SK-N-SH (cell line): ENCODE data around the gene LYSMD4. TPM values are rescaled to one million over a fixed set of nuclear protein-coding genes. Genes with fewer than 3 reads are reported as not detected.

Source experiments
- CTCF ChIA-PET: fragments of 300-600, 350-600 bp; formaldehyde crosslinking; extraction: SDS; loops from one replicate; lab custom pipeline; 2021; lab: Yijun Ruan, JAX
- POLR2A ChIA-PET: fragments of 350-600 bp; sonication (Branson Sonifier 250); formaldehyde crosslinking; extraction: SDS; loops from one replicate; lab custom pipeline; 2020; ENCODE audit warnings: antibody characterized with exemption, inconsistent platforms; lab: Yijun Ruan, JAX
- DNase-seq: peaks from one replicate; pipeline ENCODE4 v3.0.0; 2012
- H2AFZ ChIP-seq: fragments of 200-600 bp; sonication (generic); 2 replicates; pipeline ENCODE4 v1.8.1; 2016; ENCODE audit warnings: antibody characterized with exemption, mild to moderate bottlenecking, low read depth
- H3F3A ChIP-seq: fragments of 200-600 bp; sonication (generic); replicated peaks from 2 replicates; pipeline ENCODE3; 2016; ENCODE audit warnings: antibody characterized with exemption, mild to moderate bottlenecking; ENCODE audit not compliant: insufficient read depth
- H3K27ac ChIP-seq, 2 experiments: fragments of 200-500 bp in 1 of 2; fragments of 200-600 bp in 1 of 2; sonication (Bioruptor generic) in 1 of 2; sonication (generic), shearing (Covaris generic) in 1 of 2; 2 replicates each; pipeline versions ENCODE4 v1.5.1 to v1.6.1; 2014 to 2016; ENCODE audit warnings: low read depth in 2 of 2, inconsistent platforms in 1 of 2, low read length in 1 of 2, mild to moderate bottlenecking in 1 of 2, mixed read lengths in 1 of 2
- H3K27me3 ChIP-seq: fragments of 200-600 bp; sonication (generic), shearing (Covaris generic); 2 replicates; pipeline ENCODE4 v1.6.1; 2016; ENCODE audit warnings: mixed run types; ENCODE audit not compliant: insufficient read depth
- H3K36me3 ChIP-seq, 2 experiments: fragments of 200-500 bp in 1 of 2; fragments of 200-600 bp in 1 of 2; sonication (Bioruptor generic) in 1 of 2; sonication (generic) in 1 of 2; replicated peaks in 1 of 2; 2 replicates each; pipeline versions ENCODE3 to v1.5.1; 2014 to 2016; ENCODE audit warnings: low read length in 1 of 2, mild to moderate bottlenecking in 1 of 2; ENCODE audit not compliant: insufficient read depth in 2 of 2, control insufficient read depth in 1 of 2
- H3K4me1 ChIP-seq, 2 experiments: fragments of 200-500 bp in 1 of 2; fragments of 200-600 bp in 1 of 2; sonication (Bioruptor generic) in 1 of 2; sonication (generic), shearing (Covaris generic) in 1 of 2; 2 replicates each; pipeline versions ENCODE4 v1.5.1 to v1.6.1; 2014 to 2016; ENCODE audit warnings: low read depth in 1 of 2, low read length in 1 of 2, mixed run types in 1 of 2; ENCODE audit not compliant: insufficient read depth in 2 of 2, control insufficient read depth in 1 of 2
- H3K4me2 ChIP-seq: fragments of 200-600 bp; sonication (generic), shearing (Covaris generic); 2 replicates; pipeline ENCODE4 v1.6.1; 2017; ENCODE audit warnings: mixed run types
- H3K4me3 ChIP-seq, 2 experiments: fragments of 200-500 bp in 1 of 2; fragments of 200-600 bp in 1 of 2; sonication (Bioruptor generic) in 1 of 2; sonication (generic), shearing (Covaris generic) in 1 of 2; 2 replicates each; pipeline versions ENCODE4 v1.5.1 to v1.8.1; 2014 to 2016; ENCODE audit warnings: low read depth in 2 of 2, inconsistent platforms in 1 of 2, low read length in 1 of 2, mild to moderate bottlenecking in 1 of 2, mixed read lengths in 1 of 2, moderate library complexity in 1 of 2
- H3K79me2 ChIP-seq: fragments of 200-600 bp; sonication (generic); 2 replicates; pipeline ENCODE4 v1.8.1; 2017; ENCODE audit warnings: mild to moderate bottlenecking; ENCODE audit not compliant: insufficient read depth
- H3K9ac ChIP-seq: fragments of 200-600 bp; sonication (generic); 2 replicates; pipeline ENCODE4 v1.6.1; 2017; ENCODE audit warnings: mixed run types
- H3K9me2 ChIP-seq: fragments of 200-600 bp; sonication (generic); 2 replicates; pipeline ENCODE4 v1.6.1; 2017; ENCODE audit warnings: mixed run types
- H3K9me3 ChIP-seq: fragments of 200-600 bp; sonication (generic); 2 replicates; pipeline ENCODE4 v1.6.1; 2017; ENCODE audit warnings: mixed run types, mild to moderate bottlenecking, moderate library complexity
- H4K20me1 ChIP-seq: fragments of 200-600 bp; sonication (generic); 2 replicates; pipeline ENCODE4 v1.6.1; 2017; ENCODE audit warnings: mild to moderate bottlenecking, mixed run types; ENCODE audit not compliant: insufficient read depth
- CHD2 ChIP-seq: fragments of 150-350 bp; IDR thresholded peaks from 2 replicates; pipeline ENCODE4 v1.6.1; 2018; ENCODE audit warnings: low read length; ENCODE audit not compliant: partially characterized antibody
- ELF1 ChIP-seq: IDR thresholded peaks from 2 replicates; pipeline ENCODE4 v1.4.0; 2012
- EP300 ChIP-seq, 2 experiments: IDR thresholded peaks; 2 replicates each; pipeline versions ENCODE4 v1.4.0 to v1.6.1; 2012; ENCODE audit warnings: borderline replicate concordance in 1 of 2, low read depth in 1 of 2, low read length in 1 of 2
- EZH2phosphoT487 ChIP-seq: fragments of 200-600 bp; sonication (generic); IDR thresholded peaks from 2 replicates; pipeline ENCODE4 v1.6.1; 2017; ENCODE audit warnings: low read depth, mixed run types, mild to moderate bottlenecking, antibody characterized with exemption, moderate library complexity, borderline replicate concordance
- GABPA ChIP-seq: IDR thresholded peaks from 2 replicates; pipeline ENCODE4 v1.4.0; 2012; ENCODE audit warnings: low read depth, mild to moderate bottlenecking
- GATA2 ChIP-seq: sonication (generic); formaldehyde crosslinking; IDR thresholded peaks from 2 replicates; pipeline ENCODE4 v1.5.0; 2020; ENCODE audit warnings: mild to moderate bottlenecking, missing genetic modification reagents
- JUND ChIP-seq: IDR thresholded peaks from 2 replicates; pipeline ENCODE4 v1.4.0; 2012
- MAX ChIP-seq: IDR thresholded peaks from 2 replicates; pipeline ENCODE4 v1.4.0; 2012; ENCODE audit warnings: low read depth
- MXI1 ChIP-seq: IDR thresholded peaks from 2 replicates; pipeline ENCODE4 v1.6.1; 2012; ENCODE audit warnings: mild to moderate bottlenecking, low read depth, low read length, improper control_type of control experiment
- NFIC ChIP-seq: IDR thresholded peaks from 2 replicates; pipeline ENCODE4 v1.4.0; 2012; ENCODE audit warnings: borderline replicate concordance
- POLR2AphosphoS5 ChIP-seq: IDR thresholded peaks from 2 replicates; pipeline ENCODE4 v1.6.1; 2012; ENCODE audit warnings: low read depth, low read length
- RAD21 ChIP-seq: IDR thresholded peaks from 2 replicates; pipeline ENCODE4 v1.6.1; 2012; ENCODE audit warnings: mild to moderate bottlenecking, low read length
- RCOR1 ChIP-seq: fragments of 150-350 bp; IDR thresholded peaks from 2 replicates; pipeline ENCODE4 v1.6.1; 2017; ENCODE audit warnings: antibody characterized with exemption, low read length
- REST ChIP-seq: IDR thresholded peaks from 2 replicates; pipeline ENCODE4 v1.6.1; 2012; ENCODE audit warnings: mild to moderate bottlenecking, low read depth, low read length, moderate library complexity
- RXRA ChIP-seq: IDR thresholded peaks from 2 replicates; pipeline ENCODE4 v1.4.0; 2012; ENCODE audit warnings: low read depth, mild to moderate bottlenecking, borderline replicate concordance
- TAF1 ChIP-seq: IDR thresholded peaks from 2 replicates; pipeline ENCODE4 v1.6.1; 2012; ENCODE audit warnings: low read depth, mild to moderate bottlenecking, low read length, moderate library complexity, borderline replicate concordance
- TCF12 ChIP-seq: IDR thresholded peaks from 2 replicates; pipeline ENCODE4 v1.4.0; 2012
- WGBS: methylation state at CpG from one replicate; pipeline ENCODE4 v1.1.6; 2017; ENCODE audit warnings: low lambda C conversion rate; 5-methylcytosine and 5-hydroxymethylcytosine counted together
- polyA plus RNA-seq, 3 experiments: library from polyadenylated mRNA; depleted of rRNA; stranded (reverse); fragments of >200 nt; gene quantifications; 2 replicates each; pipeline ENCODE4 v1.2.3, GENCODE V29; 2012
- TF ChIP-seq, protein P1 (sequence below): fragments of 200-600 bp; sonication (generic); IDR thresholded peaks from 2 replicates; pipeline ENCODE4 v1.6.1; 2017; ENCODE audit warnings: antibody characterized with exemption, mild to moderate bottlenecking, moderate library complexity

The LYSMD4 gene
- polyA plus RNA-seq, 1 of the 3 experiments (the other 2 are of a cell fraction), result 6.1 TPM

- CTCF ChIA-PET, result interaction anchor here (0.9 to 2.5 kb wide), 7 partner anchors 10 to 481 kb away, joined by 3 to 12 read pairs (median 5); partner anchors contain the start of gene LYSMD4
These were observed 19.8 kb upstream of the LYSMD4 start for GRCh38 chr15:99753066-99753465.

More at GRCh38 chr15:99753066-99753465, 19.8 kb upstream of the LYSMD4 start:
- H3K4me2 ChIP-seq, result no peak overlapping the region
- TF ChIP-seq GATA2 (CRISPR knock-in tag), result no peak
- TF ChIP-seq, protein P1, sequence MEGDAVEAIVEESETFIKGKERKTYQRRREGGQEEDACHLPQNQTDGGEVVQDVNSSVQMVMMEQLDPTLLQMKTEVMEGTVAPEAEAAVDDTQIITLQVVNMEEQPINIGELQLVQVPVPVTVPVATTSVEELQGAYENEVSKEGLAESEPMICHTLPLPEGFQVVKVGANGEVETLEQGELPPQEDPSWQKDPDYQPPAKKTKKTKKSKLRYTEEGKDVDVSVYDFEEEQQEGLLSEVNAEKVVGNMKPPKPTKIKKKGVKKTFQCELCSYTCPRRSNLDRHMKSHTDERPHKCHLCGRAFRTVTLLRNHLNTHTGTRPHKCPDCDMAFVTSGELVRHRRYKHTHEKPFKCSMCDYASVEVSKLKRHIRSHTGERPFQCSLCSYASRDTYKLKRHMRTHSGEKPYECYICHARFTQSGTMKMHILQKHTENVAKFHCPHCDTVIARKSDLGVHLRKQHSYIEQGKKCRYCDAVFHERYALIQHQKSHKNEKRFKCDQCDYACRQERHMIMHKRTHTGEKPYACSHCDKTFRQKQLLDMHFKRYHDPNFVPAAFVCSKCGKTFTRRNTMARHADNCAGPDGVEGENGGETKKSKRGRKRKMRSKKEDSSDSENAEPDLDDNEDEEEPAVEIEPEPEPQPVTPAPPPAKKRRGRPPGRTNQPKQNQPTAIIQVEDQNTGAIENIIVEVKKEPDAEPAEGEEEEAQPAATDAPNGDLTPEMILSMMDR, result no peak
- TF ChIP-seq GABPA, result no peak
- no peak for TF ChIP-seq TAF1
- no peak for TF ChIP-seq RAD21
- TF ChIP-seq TCF12, result no peak
- no peak for TF ChIP-seq REST
- TF ChIP-seq CHD2, result no peak
- no peak for TF ChIP-seq RXRA
- TF ChIP-seq MXI1, result no peak
- TF ChIP-seq MAX, result no peak
- no peak for TF ChIP-seq EZH2phosphoT487
- TF ChIP-seq JUND, result no peak
- TF ChIP-seq NFIC, result no peak
- TF ChIP-seq RCOR1, result no peak
- TF ChIP-seq POLR2AphosphoS5, result no peak
- no peak for TF ChIP-seq EP300 (IDR thresholded peaks at IDR 0.05; ENCODE audit: borderline replicate concordance in 1 of 2, low read depth in 1 of 2, low read length in 1 of 2)
- no peak for TF ChIP-seq ELF1
- TF ChIP-seq, all 33 proteins: peak for 0
- no peaks in the 10 kb centered on the region; a peak in 1 of 4 replicates for H3K4me1 ChIP-seq
- H3F3A ChIP-seq, result no peaks in the 10 kb centered on the region
- no peaks in the 10 kb centered on the region for H4K20me1 ChIP-seq
- H2AFZ ChIP-seq, result no peak overlapping the region
- H3K27ac ChIP-seq, result no peak overlapping the region
- no peaks in the 10 kb centered on the region for H3K79me2 ChIP-seq
- H3K27me3 ChIP-seq, result no peaks in the 10 kb centered on the region
- no peaks in the 10 kb centered on the region for H3K9me2 ChIP-seq
- WGBS, result 70% methylated on average over 4 of the region's 4 CpGs
- DNase-seq, result no peak
- no peaks in the 10 kb centered on the region for H3K9me3 ChIP-seq
- no peaks in the 10 kb centered on the region for H3K36me3 ChIP-seq
- POLR2A ChIA-PET, result no interaction called here
- H3K4me3 ChIP-seq, result no peak overlapping the region
- no peak overlapping the region for H3K9ac ChIP-seq
